ENCODE results near the gene FNDC10. TPM values are rescaled to one million over a fixed set of nuclear protein-coding genes. Genes with fewer than 3 reads are reported as not detected.
"Not testable (repeated sequence)": the region's sequence is repeated elsewhere in the genome, so short reads cannot be mapped to it uniquely, and the experiment has no call there.

The FNDC10 gene
- polyA plus RNA-seq, 1 experiment, result 1.4 TPM

DNA sequence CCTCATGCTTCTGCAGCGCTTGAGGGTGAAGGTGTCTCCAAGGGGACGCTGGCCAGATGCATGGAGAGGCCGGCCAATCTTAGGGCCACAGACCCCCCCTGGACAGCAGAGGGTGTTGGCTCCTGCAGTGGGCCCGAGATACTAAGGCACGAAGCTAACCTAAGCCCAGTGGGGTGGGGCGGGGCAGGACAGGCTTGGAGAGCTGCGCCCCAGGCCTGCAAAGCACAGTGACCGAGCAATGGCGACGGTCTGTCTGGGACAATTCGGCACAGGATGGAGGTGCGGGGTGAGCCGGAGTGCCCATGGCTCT is 1.3 kb downstream of the FNDC10 start:
- H3K27me3 ChIP-seq (ENCODE audit: control insufficient read depth, insufficient read depth, low read length), result peaks cover 28% of the 10 kb centered on the region
- ChIA-PET CTCF (no interaction called here), POLR2A (no interaction called here)
- no peaks in the 10 kb centered on the region; the same call in 1 of the 2 replicates for H3K9me3 ChIP-seq (ENCODE audit: control insufficient read depth, insufficient read depth, low read length)
- no peak overlapping the region for H3K27ac ChIP-seq (ENCODE audit: low read depth, low read length)
- no peak overlapping the region for H3K4me3 ChIP-seq (ENCODE audit: low read depth, low read length)
- TF ChIP-seq CTCF (IDR thresholded peaks at IDR 0.05; ENCODE audit: low read depth, low read length), result no peak
- no peak for DNase-seq (ENCODE audit: low read depth, low spot score)

DNA sequence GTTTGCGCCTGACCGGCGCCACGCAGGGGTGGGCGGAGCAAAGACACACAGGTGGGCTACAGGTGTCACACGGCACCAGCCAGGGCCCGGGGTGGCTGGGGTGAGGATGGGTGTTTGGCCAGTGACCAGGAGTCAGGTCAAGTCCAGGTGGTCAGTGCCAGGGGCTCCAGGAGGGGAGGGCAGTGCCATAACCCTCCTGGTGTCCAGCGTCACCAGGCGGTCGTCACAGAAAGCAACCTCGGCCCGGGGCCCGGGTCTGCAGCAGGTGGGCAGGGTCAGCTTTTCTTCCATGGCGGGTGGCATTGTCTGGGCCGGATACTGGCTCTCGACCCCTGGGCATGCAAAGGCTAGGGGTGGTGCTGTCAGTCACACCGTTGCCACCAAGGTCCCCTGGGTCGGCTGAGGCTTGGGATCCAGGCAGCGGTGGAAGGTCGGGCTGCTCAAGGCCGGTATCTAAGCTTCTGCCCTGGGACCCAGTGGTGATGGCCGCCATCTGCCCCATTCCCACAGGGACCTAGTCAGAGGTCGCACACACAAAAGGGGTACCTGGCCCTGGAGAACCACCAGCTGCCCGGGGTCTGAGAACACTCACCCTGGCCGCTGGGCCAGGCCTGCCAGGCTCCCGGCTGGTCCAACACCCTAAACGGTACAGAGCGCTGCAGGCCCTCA is 1.8 kb downstream of the FNDC10 start:
- Histone ChIP-seq H3K4me3 (ENCODE audit: low read depth, low read length) (no peak overlapping the region), H3K27me3 (ENCODE audit: control insufficient read depth, insufficient read depth, low read length) (peaks cover 28% of the 10 kb centered on the region), H3K27ac (ENCODE audit: low read depth, low read length) (no peak overlapping the region), H3K9me3 (ENCODE audit: control insufficient read depth, insufficient read depth, low read length) (no peaks in the 10 kb centered on the region; the same call in 1 of the 2 replicates)
- ChIA-PET CTCF (no interaction called here), POLR2A (interaction anchor here (1.0 kb wide), 1 partner anchor 21 kb away, joined by 3 read pairs; no protein-coding TSS in a partner anchor)
- no peak for TF ChIP-seq CTCF (IDR thresholded peaks at IDR 0.05; ENCODE audit: low read depth, low read length)
- no peak for DNase-seq (ENCODE audit: low read depth, low spot score)

GRCh38 chr1:1597275-1597930 is 2.5 kb downstream of the FNDC10 start:
- Histone ChIP-seq H3K4me3 (ENCODE audit: low read depth, low read length) (no peak overlapping the region), H3K27ac (ENCODE audit: low read depth, low read length) (no peak overlapping the region), H3K27me3 (ENCODE audit: control insufficient read depth, insufficient read depth, low read length) (peaks cover 28% of the 10 kb centered on the region), H3K9me3 (ENCODE audit: control insufficient read depth, insufficient read depth, low read length) (no peaks in the 10 kb centered on the region; the same call in 1 of the 2 replicates)
- POLR2A ChIA-PET, result interaction anchor here (1.0 to 1.1 kb wide), 2 partner anchors 18 to 20 kb away, joined by 3 read pairs; partner anchors contain the start of gene MIB2
- CTCF ChIA-PET, result no interaction called here
- DNase-seq (ENCODE audit: low read depth, low spot score), result no peak
- TF ChIP-seq CTCF (IDR thresholded peaks at IDR 0.05; ENCODE audit: low read depth, low read length), result peak; percentile 46

DNA sequence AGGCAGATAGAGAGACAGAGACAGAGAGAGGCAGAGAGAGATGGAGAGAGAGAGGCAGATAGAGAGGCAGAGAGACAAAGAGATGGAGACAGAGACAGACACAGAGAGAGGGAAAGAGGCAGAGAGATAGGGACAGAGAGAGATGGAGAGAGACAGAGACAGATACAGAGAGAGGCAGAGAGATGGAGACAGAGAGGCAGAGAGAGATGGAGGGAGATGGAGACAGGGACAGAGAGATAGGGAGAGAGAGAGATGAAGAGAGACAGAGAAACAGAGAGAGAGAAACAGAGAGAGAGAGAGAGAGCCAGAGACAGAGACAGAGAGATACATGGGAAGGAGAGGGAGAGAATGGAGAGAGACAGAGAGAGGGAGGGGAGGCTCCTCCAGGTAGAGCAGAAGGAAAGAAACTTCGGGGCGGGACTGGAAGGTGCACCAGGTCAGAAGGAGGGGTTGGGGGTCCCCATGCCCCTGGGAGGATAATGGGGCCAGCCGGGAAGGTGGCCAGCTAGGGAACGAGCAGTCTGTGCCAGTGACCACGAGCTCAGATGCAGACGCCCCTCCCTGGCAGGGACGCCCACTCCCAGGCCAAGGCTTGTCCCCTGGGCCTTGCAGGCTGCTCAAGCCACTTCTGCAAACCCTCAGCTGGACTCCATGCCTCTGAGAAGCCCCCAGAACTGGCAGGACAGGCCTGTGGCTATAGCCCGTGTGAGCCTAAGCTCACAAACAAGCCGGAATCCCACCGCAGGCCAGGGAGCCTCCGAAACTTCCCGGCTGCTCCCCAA is 3.3 kb downstream of the FNDC10 start:
- Histone ChIP-seq H3K9me3 (ENCODE audit: control insufficient read depth, insufficient read depth, low read length) (no peaks in the 10 kb centered on the region; the same call in 1 of the 2 replicates), H3K27me3 (ENCODE audit: control insufficient read depth, insufficient read depth, low read length) (peaks cover 28% of the 10 kb centered on the region), H3K27ac (ENCODE audit: low read depth, low read length) (no peak overlapping the region), H3K4me3 (ENCODE audit: low read depth, low read length) (no peak overlapping the region)
- DNase-seq (ENCODE audit: low read depth, low spot score), result no peak
- ChIA-PET POLR2A (interaction anchor here (1.0 to 1.1 kb wide), 2 partner anchors 19 to 20 kb away, joined by 3 read pairs; partner anchors contain the start of gene MIB2), CTCF (no interaction called here)
- TF ChIP-seq CTCF (IDR thresholded peaks at IDR 0.05; ENCODE audit: low read depth, low read length), result no peak

- CTCF ChIA-PET; POLR2A ChIA-PET; DNase-seq (ENCODE audit: low read depth, low spot score); H3K9me3 ChIP-seq (ENCODE audit: control insufficient read depth, insufficient read depth, low read length); H3K27ac ChIP-seq (ENCODE audit: low read depth, low read length); H3K4me3 ChIP-seq (ENCODE audit: low read depth, low read length): not testable (repeated sequence)
- peaks cover 26% of the 10 kb centered on the region for H3K27me3 ChIP-seq (ENCODE audit: control insufficient read depth, insufficient read depth, low read length)
These were observed 4.6 kb downstream of the FNDC10 start for GRCh38 chr1:1595341-1595740.
